Kasumi-1 (cell line): ENCODE measurements around the gene H19.

Experiments
- DNase-seq, 2 experiments: peaks; one replicate each; lab custom pipeline; 2025; lab: John Stamatoyannopoulos, UW

The H19 gene

DNA sequence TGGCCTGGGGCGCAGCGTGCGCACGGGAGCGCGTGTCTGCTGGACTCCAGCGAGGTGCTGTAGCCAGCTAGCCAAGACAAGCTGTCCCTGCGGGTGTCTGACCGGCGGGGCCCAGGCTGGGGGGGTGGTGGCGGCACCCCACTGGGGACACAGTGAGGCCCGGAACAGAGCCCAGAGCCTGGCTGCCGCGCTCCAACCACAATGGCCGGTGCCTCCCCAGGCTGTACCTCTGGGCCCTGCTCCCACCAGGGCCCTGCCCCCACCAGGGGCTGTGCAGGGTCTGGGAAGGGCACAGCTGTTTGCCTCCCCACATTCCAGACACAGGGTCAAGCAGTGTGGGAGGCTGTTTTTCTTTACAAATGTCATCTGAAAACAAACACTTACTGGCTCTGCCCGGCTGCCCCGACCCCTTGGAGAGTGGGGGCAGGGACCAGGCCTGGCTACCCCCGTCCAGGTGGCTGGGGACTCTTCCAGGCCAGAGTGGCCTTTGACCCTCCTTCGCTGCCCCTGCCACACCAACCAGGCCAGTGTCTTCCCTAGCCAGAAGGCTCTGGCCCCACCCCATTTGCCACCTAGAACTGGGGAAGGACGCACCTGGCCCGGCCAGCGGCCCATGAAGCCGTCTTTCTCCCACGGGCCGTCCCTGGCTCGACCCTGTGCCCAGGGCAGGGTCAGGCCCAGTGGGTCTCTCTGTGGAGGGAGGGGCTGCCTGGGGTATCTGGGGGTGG lies 14.6 kb downstream of the H19 start:
- no peak for DNase-seq

DNA sequence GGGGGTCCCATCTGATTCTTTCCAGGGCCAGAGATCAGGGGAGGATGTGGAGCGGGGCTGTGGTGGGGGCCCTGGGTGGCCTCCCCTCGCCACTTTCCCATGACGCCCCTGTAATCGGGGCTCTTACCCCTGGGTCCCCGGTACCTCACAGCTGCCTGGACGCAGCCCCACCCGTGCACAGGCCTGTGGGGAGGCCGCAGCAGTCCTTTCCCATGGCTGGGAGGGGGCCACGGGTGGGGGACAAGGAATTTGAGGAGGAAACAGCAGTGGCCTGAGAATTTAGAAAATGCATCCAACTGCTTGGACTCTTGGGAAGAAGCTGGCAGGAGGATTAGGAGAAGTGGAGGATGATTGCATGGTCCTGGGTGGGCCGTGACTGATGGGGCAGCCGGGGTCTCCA lies 18.0 kb downstream of the H19 start:
- no peak for DNase-seq

DNA sequence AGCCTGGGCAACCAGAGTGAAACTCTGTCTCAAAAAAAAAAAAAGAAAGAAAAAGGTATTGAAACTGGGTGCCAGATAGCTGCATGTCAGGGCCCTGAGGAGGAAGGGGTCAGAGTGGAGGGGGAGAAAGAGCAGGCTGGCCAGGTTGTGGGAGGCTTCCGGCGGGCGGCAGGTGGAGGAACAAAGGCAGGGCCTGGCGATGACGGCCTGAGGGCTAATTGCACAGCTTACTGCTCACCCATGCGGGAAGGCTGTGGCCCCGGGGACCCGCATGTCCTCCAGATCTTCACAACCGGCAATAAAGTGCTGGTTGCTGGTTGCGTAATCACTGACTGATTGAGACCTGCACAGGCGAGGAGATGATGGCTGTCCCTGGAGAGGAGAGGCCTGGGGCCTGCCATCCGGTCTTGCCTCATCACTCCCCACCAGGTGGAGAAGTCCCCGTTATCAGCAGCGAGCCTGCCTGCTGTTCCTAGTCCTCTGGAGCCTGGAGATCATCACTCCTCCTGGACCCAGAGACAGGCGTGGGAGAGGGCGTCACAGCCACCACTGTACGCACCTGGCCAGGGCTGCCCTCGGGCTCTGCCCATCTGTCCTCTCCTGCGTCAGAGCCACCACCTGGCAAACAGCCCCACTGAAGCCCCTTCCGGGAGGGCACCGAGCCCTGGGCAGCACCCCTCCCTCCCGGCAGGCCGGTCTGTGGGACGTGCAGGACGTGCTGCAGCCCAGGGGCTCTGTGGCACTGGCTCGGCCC lies 18.7 kb downstream of the H19 start:
- DNase-seq = no peak

DNA sequence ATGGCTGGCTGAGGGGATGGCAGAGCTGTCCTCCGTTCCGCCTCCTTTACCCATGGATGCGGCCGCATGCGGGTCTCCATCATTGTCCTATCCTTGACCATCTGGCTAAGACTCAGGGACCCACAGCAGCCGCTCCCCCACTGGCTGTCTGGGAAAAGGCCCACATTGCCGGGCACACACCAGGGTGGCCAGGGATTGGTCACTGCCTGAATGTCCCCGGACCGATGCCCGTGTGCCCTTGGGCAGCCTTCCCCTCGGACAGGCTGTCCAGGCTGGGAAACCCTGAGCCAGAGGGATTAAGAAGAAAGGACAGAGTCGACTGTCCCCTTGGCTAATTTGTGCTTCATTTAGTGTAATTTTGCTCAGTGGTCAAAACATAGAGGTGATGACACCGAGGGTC lies 22.5 kb downstream of the H19 start:
- no peak for DNase-seq

DNA sequence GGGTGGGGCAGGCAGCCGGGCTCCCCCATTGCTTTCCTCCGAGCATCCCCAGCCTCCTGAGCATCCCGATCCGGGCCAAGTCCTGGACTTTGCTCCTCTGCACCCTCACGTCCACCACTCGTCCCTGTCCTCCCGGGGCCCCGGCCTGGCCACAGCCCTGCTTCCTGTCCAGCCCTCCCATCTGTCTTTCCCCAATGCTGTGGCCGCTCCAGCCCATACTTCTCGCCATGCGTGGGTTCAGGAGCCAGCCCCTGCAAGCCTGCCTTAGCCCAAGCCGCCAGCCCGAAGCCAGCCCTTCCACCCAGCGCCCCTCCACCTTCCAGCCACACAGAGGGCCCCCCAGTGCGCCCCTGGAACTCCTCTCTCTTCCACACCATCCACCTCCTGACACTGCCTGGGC lies 26.7 kb downstream of the H19 start:
- no peak for DNase-seq

DNA sequence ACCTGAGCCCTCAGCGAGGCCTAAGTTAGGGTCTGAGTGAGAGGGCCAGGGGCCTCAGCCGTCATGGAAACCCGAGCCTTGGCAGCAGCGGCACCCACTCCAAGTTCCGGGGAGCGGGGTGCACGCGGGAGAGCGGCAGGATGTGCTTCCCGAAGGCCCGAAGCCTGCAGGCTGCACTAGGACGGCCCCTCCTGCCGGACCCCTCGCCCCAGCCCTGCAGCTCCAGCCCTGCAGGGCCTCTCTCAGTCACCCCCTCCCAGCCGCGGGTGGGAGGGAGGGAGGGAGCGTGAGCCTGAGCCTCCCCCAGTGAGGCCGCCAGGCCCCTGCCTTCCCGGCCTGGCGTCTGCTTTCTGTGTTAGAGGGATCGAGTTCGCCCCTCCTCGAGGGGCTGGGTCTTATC lies 27.9 kb downstream of the H19 start:
- no peak for DNase-seq

DNA sequence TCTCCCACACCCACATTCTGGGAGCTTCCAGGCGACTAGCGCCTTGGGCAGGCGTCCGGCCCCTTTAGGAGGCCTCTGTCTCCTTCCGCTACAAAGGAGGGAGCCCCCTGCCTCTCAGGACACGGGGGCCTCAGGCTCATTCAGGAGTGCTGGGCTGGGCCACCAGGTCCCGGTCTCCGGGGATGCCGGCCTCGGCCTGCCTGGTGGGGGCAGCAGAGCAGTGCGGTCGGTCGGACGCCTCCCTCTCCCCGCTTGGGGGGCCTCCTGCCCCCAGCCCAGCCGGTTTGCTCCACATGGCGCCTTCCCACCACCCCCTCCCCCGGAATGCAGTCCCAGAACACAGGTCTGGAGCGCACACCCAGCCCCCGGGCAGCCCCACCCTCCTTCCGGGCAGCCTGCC lies 28.6 kb downstream of the H19 start:
- DNase-seq = no peak

DNA sequence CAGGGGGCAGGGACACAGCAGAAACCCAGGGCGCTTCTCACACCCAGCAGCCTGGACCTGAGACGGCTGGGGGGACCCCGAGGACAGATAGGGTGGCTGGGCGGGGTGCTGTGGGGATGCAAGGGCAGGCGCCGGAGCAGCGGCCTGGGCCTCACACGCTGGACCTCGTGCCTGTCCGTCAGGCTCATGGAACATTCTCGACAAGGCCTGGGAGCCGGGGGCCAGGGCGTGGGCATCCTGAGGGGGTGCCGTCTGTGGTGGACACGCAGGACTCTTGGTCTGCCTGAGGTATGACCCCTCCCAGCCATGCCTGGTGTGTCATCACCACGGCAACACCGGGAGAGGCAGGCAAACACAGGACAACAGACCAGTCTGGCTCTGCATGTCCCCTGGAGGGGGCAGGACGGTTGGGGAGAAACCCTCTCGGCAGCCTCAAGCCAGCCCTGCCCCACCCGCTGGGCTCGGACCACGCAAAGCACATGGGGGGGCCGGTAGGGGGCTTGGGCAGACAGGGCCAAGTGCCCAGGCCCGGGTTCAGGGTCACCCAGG lies 29.1 kb downstream of the H19 start:
- no peak for DNase-seq

DNA sequence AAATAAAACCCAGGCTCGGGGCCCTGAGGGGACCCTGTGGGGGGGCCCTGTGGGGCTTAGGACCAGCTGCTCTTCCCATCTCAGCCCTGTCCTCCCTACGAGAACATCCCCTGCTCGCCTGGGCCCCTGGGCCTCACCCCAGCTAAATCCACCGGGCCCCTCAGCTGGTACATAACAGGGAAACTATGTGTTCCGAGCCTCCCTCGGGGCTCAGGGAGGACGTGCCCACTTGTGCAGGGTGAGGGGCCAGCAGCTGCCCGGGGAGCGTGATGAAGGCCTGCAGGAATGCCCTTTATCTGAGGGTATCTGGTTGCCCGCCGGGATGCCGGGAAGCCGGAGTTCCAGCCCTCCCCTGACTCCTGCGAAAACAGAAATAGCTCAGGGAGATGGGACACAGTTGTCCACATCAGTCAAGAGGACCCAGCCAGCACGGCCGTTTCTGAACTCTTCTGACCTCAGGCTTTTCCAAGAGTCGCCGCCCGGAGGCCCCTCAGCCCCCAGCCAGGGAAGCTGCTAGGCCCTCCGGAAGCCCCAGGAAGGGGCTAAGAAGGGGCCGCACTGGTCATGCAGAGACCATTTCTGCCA lies 29.9 kb downstream of the H19 start:
- DNase-seq = no peak

DNA sequence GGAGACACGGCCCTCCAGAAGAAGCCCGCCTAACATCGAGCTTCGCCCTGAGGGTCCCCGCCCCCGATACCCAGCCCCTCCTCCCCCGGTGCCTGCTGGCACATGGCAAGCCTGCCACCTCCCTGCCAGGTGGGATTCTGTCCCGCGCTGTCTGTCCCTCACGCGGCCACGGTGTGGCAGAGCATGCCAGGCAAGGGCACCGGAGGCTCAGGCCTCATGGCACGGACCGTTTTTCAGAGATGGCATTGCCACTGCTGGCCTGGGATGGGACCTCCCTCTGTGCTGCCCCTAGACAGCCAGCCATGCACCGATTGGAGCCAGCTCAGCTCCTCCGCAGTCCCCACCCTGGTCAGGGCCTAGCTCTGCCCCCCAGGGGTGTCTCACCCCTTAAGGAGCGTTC lies 31.1 kb downstream of the H19 start:
- no peak for DNase-seq

DNA sequence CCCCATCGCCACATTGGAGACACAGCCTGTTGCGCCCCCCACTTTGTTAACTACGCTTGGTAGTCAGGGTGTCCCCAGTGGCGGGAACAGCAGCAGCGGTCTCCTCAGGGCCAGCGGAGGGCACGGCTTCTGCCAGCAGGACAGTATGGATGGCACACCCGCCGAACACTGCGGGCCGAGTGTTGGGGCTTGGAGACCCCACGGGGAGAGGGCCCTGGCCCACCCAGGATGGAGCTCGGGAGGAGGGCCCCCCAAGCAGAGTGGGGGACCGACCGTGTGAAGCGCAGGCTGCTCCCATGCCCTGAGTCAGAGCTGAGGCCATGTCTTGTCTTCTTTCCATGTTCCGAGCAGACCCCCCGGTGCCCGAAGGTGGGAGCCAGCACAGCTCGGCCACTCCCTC lies 32.7 kb downstream of the H19 start:
- DNase-seq = no peak

DNA sequence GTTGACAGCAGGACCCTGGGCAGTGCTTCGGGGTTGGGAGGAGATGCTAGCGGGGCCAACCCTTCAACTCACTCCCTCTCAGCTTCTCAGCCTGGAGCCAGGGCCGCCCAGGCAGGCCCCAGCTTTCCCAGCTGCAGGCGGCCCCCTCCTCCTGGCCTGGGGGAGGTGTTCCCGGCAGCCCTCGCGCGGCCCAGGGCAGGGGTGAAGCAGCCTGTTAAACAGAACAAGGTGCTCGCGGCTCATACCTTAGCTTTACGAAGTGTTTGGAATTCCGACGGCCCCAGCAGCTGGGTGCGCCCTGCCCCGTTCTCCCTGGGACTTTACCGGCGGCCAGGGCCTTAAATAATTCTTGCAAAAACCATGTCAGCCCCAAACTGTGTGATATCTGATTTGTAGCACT lies 33.3 kb downstream of the H19 start:
- no peak for DNase-seq

DNA sequence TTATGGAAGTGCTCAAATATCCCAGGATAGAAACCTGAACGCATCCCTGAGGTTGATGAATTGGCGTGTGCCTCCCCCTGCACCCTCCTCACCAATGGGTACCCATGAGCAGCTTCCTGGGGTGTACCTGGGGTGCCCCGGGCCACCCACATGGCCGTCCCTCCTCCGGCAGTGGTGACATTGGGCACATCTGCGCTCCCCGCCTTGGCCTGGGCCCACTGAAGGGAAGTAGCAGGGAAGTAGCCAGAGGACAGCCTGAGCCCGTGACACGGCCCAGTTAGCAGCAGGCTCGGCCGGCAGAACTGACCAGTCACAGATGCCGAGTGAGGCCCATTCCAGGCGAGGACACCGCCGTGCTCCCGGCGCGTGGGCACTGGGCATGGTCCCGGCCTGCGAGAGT lies 33.8 kb downstream of the H19 start:
- DNase-seq = no peak

DNA sequence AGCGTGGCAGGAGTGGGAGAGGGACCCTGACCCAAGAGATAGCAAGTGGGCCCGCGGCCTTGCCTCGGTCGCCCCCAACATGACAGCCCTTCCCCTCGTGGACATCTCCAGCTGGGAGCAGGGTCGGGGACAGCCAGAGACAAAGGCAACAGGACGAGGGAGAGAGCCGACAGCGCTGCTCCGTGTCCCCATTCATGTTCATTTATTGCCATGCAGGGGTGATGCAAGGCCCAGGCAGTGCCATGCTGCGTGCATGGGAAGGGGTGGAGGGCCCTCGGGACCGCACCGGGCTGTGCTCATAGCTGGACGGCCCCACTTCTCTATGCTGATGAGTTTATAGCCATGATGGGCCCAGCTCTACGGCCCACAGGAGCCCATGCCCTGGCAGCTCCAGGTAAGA lies 37.9 kb downstream of the H19 start:
- no peak for DNase-seq

DNA sequence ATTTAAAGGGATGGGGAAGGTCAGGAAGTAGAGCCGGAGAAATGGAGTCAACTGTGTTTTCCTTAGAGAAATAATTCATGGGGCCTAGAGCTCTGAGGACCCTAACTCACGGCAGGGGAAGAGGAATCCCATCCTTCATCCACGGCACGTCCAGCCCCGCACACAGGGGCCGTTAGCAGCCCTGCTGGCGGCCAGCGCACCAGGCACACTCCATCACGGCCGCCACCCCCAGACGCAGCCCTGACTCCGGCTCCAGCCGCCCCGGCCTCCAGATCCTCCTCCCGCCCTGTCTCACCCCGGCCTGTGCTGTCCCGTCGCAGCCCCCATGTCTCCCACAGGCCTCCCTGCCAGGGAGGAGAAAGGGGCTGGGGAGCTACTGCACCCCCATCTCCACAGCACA lies 39.3 kb downstream of the H19 start:
- no peak for DNase-seq

DNA sequence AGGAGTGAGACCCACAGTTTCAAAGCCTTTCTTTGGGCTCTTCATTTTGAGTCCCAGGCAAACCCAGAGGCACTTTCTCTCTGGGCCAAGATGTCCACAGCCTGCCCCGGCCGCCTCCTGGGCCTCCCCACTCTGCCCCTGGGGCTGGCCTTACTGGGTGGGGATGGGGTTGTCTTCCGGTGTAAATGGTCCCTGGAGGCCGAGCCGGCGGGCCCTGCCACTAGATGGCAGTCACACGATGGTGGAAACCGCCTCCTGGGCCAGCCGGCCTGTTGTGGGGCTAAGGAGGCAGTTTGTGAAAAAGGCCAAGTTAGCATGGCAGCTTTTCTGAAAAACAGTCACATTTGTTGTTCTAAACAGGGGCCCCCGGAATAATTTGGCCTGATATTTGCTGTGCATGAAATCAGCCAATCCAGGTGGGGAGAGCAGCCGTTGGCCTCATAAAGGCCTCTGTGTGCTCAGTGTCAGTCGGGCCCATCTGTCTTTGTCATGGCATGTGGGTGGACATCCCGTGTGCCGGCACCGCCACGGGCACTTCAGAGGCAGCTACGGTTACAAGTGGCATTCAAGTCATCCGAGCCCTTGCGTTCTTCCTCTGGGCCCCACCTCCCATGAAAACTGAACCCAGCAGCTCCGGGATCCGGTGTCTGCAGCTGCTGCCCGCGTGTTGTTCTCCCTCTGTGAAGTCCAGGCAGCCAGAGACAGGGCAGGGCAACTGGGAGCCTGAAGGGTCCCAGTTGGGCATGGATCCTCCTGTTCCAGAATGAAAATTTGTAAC lies 44.0 kb downstream of the H19 start:
- no peak for DNase-seq

DNA sequence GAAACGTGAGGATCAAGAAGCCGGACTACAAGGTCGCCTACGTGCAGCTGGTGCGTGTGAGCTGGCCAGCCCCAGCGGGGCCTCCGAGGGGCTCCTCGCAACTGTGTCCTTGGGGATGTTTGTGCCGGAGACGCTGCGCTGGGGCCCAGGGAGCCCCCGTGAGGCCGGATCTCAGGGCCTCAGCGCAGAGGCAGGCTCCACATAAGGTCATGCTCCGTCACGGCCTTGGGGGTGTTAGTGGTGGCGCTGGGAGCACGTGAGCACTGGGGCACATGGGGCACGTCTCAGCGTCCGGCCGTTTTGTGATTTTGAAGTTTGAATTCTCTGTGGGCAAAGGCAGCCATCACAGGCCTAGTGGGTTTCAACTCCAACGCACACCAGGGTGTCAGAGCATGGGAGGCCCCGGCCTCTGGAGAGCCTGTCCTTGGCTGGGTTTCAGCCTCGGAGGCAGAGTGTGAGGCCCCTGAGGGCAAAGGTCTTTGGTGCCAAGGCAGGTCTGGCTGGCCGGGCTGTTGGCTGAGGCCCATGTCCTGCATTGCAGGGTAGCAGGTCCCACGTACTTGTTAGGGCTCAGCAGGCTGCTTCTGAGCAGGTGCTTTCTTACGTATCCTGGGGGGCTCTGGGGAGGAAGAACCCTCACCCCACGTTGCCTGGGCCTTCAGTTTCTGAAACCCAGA lies 44.7 kb downstream of the H19 start:
- DNase-seq = no peak

DNA sequence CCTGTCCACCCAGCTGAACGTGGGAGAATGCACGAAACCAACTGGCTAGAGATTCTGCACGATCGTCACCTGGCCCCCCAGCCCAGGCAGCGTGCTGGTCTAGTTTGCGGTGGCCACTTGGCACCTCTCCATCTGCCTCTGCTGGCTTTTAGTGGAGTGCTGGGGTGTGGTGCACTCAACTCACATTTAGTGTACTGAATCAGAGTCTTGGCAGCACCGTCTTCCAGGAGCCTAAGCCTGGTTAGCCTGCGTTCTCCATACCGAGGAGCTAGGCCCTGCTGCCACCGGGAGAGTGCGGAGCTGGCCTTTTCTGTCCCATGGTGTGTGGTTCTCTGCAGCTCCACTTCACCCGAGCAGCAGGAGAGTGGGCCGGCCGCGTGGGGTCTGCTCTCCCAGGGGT lies 47.7 kb downstream of the H19 start:
- DNase-seq = no peak

DNA sequence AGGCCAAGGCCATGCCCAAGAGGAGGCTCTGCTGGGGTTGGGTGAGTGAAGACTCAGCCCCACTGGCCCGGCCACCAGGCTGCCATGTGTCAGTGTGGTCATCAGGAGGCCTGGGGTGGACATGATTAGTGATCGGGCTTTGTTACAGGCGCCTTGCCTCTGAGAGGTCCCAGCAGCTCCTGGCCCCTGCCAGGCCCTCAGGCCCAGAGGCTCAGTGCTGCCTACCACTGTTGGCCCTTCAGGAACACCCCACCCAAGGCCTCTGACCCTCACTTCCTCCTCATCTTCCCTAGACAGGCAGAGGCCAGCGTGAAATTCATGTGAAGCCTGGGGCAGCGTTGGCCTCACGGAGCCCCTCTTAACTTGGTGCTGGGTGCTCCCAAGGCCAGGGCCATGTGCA lies 48.3 kb downstream of the H19 start:
- no peak for DNase-seq

DNA sequence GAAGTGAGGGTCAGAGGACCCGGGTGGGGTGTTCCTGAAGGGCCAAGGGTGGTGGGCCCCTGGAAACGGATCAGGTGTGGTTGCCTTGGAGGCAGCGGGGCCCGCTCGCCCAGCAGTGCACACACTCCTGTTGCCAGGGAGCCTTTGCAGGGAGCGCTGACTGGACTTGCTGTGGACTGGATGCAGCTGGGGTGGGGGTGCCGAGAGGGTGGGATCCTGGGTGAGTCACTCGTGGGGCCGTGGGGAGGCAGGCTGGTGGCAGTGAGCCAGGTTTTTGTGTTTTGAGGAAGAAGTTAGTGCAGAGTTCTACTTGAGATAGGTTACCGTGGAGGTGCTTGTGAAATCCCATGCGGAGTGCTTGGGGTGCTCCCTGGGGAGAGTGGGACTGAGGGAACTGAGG lies 49.3 kb downstream of the H19 start:
- DNase-seq = no peak

DNA sequence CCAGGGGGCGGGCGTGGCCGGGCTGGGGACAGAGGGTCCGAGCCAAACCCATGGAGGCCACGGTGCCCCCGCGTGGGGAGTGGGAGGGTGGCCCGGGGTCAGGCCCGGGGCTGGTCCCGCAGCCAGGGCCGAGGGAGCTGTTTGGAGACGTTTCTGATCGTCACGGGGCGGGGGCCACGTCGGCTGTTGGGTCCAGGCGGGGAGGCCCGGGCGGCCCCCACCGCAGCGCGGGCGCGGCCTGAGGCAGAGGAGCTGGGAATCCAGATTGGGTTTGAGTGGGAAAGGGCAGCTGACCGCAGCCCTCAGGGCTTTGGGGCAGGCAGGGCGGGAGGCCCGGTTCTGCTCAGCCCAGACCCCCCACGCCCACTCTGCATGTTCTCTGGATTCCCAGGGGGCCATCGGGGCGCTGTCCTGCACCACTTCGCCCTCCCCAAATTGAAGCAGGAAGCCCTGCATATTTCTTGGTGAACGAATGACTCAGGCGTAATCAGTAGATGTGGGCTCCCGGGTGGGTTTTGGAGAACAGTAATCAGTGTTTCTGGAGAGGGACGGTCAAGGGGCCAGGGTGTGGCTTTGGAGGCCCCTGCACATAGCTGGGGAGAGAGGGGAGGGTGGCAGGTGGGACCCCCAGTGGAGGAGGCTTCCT lies 49.9 kb downstream of the H19 start:
- no peak for DNase-seq
